Astrocyte of the cerebellum (primary cell): ENCODE results near the gene PALLD.
"Not testable (repeated sequence)": the region's sequence is repeated elsewhere in the genome, so short reads cannot be mapped to it uniquely, and the experiment has no call there.

Experiments
- DNase-seq: peaks from one replicate; pipeline ENCODE4 v3.0.0-alpha.2; 2011; ENCODE audit warnings: low read depth
- H3K4me3 ChIP-seq: 2 replicates; pipeline ENCODE4 v1.5.1; 2011; ENCODE audit warnings: mild to moderate bottlenecking, low read depth, low read length, moderate library complexity
- in situ Hi-C: cut with HindIII; loops from 2 replicates; pipeline ENCODE4 v1.10.0; 2017; ENCODE audit warnings: low sequenced_read_pairs
- TF ChIP-seq, protein P1 (sequence below): IDR thresholded peaks from 2 replicates; pipeline ENCODE4 v1.5.1; 2012; ENCODE audit warnings: low read length, low read depth, moderate library complexity, mild to moderate bottlenecking; ENCODE audit errors: missing control alignments

The PALLD gene

DNA sequence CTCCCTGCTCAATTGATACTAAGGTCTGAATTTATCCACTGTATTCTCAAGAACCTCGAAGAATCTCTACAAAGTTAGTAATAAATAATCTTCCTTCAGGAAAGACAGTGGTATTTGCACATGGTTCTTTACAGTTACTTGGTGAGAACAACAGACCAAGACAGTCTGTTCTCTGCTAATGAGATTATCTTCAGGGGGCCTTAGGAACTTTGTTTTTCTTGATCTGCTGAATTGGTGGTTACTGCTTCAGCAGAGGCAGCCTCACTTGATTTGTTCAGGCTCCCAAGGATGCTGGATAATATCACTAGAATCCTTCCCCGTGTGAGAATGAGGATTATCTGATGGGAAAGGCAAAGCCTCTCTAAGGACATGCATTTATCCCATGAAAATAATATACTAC lies 448.4 kb downstream of the PALLD start:
- DNase-seq: no peak
- TF ChIP-seq, protein P1, sequence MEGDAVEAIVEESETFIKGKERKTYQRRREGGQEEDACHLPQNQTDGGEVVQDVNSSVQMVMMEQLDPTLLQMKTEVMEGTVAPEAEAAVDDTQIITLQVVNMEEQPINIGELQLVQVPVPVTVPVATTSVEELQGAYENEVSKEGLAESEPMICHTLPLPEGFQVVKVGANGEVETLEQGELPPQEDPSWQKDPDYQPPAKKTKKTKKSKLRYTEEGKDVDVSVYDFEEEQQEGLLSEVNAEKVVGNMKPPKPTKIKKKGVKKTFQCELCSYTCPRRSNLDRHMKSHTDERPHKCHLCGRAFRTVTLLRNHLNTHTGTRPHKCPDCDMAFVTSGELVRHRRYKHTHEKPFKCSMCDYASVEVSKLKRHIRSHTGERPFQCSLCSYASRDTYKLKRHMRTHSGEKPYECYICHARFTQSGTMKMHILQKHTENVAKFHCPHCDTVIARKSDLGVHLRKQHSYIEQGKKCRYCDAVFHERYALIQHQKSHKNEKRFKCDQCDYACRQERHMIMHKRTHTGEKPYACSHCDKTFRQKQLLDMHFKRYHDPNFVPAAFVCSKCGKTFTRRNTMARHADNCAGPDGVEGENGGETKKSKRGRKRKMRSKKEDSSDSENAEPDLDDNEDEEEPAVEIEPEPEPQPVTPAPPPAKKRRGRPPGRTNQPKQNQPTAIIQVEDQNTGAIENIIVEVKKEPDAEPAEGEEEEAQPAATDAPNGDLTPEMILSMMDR: no peak
- in situ Hi-C loops: no loop called here

DNA sequence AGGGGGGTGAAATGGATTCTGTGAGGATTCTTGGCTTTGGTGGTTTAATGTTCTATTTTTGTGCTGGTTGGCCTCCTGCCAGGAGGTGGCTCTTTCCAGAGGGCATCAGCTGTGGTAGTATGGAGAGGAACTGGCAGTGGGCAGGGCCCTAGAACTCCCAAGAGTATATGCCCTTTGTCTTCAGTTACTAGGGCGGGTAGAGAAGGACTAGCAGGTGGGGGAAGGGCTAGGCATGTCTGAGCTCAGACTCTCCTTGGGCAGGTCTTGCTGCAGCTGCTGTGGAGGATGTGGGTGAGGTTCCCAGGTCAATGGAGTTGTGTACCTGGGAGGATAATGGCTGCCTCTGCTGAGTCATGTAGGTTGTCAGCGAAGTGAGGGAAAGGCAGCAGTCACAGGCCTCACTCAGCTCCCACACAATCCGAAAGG lies 456.0 kb downstream of the PALLD start:
- DNase-seq, H3K4me3 ChIP-seq, in situ Hi-C loops: not testable (repeated sequence)

More for the DNA sequence above, 448.4 kb downstream of the PALLD start:
- no peak overlapping the region for H3K4me3 ChIP-seq

DNA sequence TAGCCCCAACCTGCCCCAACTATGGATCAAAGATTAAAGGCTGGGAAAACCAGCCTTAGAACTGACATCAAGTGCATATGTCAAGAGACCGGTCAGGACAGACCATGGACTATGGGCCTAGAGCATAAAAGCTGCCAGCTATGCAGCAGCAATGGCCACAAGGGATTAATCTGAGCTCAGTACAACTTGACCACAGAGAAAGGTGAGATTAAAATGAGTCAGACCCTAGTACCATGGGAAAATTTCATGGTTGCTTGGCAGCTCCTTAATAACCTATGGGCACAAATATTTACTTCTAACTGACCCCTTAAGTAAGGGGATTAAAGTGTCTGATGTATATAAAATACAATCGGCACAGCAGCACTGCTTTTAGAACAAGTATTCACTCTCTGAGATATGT lies 458.8 kb downstream of the PALLD start:
- in situ Hi-C loops: no loop called here

DNA sequence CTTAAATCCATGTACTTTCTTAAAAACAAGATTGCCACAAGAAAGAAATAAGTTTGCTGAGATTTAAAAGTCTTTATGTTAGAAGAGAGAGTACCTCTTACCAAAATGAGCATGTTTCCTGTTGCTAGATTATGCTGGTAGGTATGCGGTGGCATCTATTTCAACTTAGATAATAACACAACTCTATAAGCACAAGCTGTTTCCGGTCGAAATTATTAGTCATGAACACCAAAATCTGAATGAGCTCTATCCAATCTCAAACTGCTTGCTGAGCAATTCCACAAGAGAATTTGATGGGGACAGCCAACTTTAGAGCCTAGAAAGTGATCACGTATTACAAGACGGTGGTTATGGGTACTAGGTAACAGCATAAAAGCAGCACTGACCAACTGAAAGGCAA lies 463.9 kb downstream of the PALLD start:
- TF ChIP-seq, protein P1: no peak
- in situ Hi-C loops: no loop called here
- H3K4me3 ChIP-seq: no peak overlapping the region
- no peak for DNase-seq

More for the DNA sequence above, 458.8 kb downstream of the PALLD start:
- H3K4me3 ChIP-seq: no peak overlapping the region
- no peak for DNase-seq
- TF ChIP-seq, protein P1: no peak

DNA sequence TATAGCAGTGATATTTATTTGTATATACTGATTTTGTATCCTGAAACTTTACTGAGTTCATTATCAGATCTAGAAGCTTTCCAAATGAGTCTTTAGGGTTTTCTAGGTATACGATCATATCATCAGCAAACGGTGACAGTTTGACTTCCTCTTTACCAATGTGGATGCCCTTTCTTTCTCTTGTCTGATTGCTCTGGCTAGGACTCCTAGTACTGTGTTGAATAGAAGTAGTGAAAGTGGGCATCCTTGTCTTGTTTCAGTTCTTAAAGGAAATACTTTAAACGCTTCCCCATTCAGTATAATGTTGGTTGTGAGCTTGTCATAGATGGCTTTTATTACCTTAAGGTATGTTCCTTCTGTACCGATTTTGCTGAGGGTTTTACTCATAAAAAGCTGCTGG lies 475.7 kb downstream of the PALLD start:
- DNase-seq: no peak
- in situ Hi-C loops: no loop called here
- TF ChIP-seq, protein P1: no peak
- no peak overlapping the region for H3K4me3 ChIP-seq
